HFF-Myc (cell line): Measurements from ENCODE around the gene ADD3.

Experiments used
- DNase-seq: peaks from one replicate; pipeline ENCODE4 v3.0.0-alpha.2; 2011; ENCODE audit warnings: low read depth; ENCODE audit errors: extremely low read depth
- H3K4me3 ChIP-seq: replicated peaks from 2 replicates; pipeline ENCODE4 v1.5.1; 2011; ENCODE audit warnings: low read depth, mild to moderate bottlenecking, control low read depth, low read length
- CTCF ChIP-seq: IDR thresholded peaks from 2 replicates; pipeline ENCODE4 v1.5.1; 2012; ENCODE audit warnings: mild to moderate bottlenecking, low read depth, low read length, control low read depth; ENCODE audit errors: missing control alignments

Gene ADD3

GRCh38 chr10:109995595-109995994 lies 12.2 kb upstream of the ADD3 start:
- DNase-seq = no peak
- TF ChIP-seq CTCF = no peak
- no peak overlapping the region for H3K4me3 ChIP-seq

- DNase-seq = no peak
- H3K4me3 ChIP-seq = no peak overlapping the region
- TF ChIP-seq CTCF = no peak
These were observed 11.6 kb upstream of the ADD3 start for GRCh38 chr10:109996225-109996624.

- no peak for TF ChIP-seq CTCF
- DNase-seq = no peak
- no peak overlapping the region for H3K4me3 ChIP-seq
These were observed 11.0 kb upstream of the ADD3 start for GRCh38 chr10:109996766-109997171.

- DNase-seq = no peak
- H3K4me3 ChIP-seq = no peak overlapping the region
- TF ChIP-seq CTCF = no peak
These were observed 10.6 kb upstream of the ADD3 start for GRCh38 chr10:109997233-109997632.

GRCh38 chr10:109998513-109998912 lies 9.3 kb upstream of the ADD3 start:
- no peak for TF ChIP-seq CTCF
- no peak overlapping the region for H3K4me3 ChIP-seq
- no peak for DNase-seq

GRCh38 chr10:110002801-110003523 lies 4.8 kb upstream of the ADD3 start:
- TF ChIP-seq CTCF = no peak
- no peak overlapping the region for H3K4me3 ChIP-seq
- no peak for DNase-seq

GRCh38 chr10:110003524-110003885 lies 4.3 kb upstream of the ADD3 start:
- TF ChIP-seq CTCF = no peak
- no peak overlapping the region for H3K4me3 ChIP-seq
- no peak for DNase-seq
